Ovary (tissue), 3 donors: Measurements from ENCODE around the gene SOCS2.

Experiments used
- POLR2A ChIP-seq: fragments of 450-650 bp; IDR thresholded peaks from one replicate; pipeline ENCODE4 v1.6.1; 2017; ENCODE audit warnings: antibody characterized with exemption, mild to moderate bottlenecking, moderate library complexity
- TF ChIP-seq, protein P1 (sequence below), 3 donors: fragments of 450-650 bp in 2 of 3; fragments of 200-600 bp in 1 of 3; IDR thresholded peaks; one replicate each; pipeline versions ENCODE4 v1.5.1 to v1.8.0; 2016 to 2022; ENCODE audit warnings: antibody characterized with exemption in 3 of 3, mild to moderate bottlenecking in 1 of 3
- donor health status: DM: no; HTN: no; CAD: no.

DNA sequence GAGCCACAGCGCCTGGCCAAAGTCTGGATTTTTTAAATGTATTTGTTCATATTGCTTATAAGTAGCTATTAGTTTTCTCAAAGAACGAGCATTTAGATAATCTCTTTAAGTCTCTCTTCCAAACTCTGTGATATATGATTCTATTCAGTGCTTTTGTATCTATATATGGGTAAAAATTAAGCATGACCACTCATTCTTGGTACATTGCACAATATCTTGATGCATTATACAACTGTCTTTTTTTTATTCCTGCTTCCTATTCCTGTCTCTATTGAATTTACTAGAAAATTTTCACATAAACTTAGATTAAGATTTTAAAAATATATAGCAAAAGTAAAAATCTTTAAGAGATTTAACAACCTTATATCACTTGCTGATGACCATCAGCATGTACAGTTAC is 29.1 kb downstream of the SOCS2 start:
- TF ChIP-seq, protein P1, sequence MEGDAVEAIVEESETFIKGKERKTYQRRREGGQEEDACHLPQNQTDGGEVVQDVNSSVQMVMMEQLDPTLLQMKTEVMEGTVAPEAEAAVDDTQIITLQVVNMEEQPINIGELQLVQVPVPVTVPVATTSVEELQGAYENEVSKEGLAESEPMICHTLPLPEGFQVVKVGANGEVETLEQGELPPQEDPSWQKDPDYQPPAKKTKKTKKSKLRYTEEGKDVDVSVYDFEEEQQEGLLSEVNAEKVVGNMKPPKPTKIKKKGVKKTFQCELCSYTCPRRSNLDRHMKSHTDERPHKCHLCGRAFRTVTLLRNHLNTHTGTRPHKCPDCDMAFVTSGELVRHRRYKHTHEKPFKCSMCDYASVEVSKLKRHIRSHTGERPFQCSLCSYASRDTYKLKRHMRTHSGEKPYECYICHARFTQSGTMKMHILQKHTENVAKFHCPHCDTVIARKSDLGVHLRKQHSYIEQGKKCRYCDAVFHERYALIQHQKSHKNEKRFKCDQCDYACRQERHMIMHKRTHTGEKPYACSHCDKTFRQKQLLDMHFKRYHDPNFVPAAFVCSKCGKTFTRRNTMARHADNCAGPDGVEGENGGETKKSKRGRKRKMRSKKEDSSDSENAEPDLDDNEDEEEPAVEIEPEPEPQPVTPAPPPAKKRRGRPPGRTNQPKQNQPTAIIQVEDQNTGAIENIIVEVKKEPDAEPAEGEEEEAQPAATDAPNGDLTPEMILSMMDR (IDR thresholded peaks at IDR 0.05): no peak
- no peak for TF ChIP-seq POLR2A
